OCI-LY3 (cell line): ENCODE results near the gene CLDN9.

ENCODE experiments used
- H2AFZ ChIP-seq: fragments of 200-600, 300-600 bp; shearing (Covaris generic); 2 replicates; pipeline ENCODE4 v1.6.0; 2014; ENCODE audit warnings: antibody characterized with exemption, low read depth, low read length
- H3K27ac ChIP-seq: fragments of 200-600, 300-600 bp; sonication (generic); 2 replicates; pipeline ENCODE4 v1.5.1; 2014; ENCODE audit warnings: mild to moderate bottlenecking, low read length, moderate library complexity, mixed read lengths
- H3K27me3 ChIP-seq: fragments of 200-600, 300-600 bp; sonication (generic); 2 replicates; pipeline ENCODE4 v1.6.1; 2014; ENCODE audit warnings: low read depth, low read length, mixed read lengths
- H3K36me3 ChIP-seq: fragments of 200-600, 300-600 bp; sonication (generic); replicated peaks from 2 replicates; pipeline ENCODE3; 2014; ENCODE audit warnings: low read depth, low read length, mixed read lengths
- H3K4me1 ChIP-seq: fragments of 300-600, 200-600 bp; sonication (generic); 2 replicates; pipeline ENCODE4 v1.6.1; 2014; ENCODE audit warnings: low read length, mixed read lengths
- H3K4me2 ChIP-seq: fragments of 200-600, 300-600 bp; sonication (generic); 2 replicates; pipeline ENCODE4 v1.6.1; 2014; ENCODE audit warnings: low read length, mixed read lengths
- H3K4me3 ChIP-seq: fragments of 300-600, 200-600 bp; sonication (generic); 2 replicates; pipeline ENCODE4 v1.5.1; 2014; ENCODE audit warnings: antibody characterized with exemption, mild to moderate bottlenecking, low read length, moderate library complexity
- H3K79me2 ChIP-seq: fragments of 300-600, 200-600 bp; shearing (Covaris generic); 2 replicates; pipeline ENCODE4 v1.6.1; 2014; ENCODE audit warnings: mild to moderate bottlenecking, low read length, mixed read lengths
- H3K9ac ChIP-seq: fragments of 300-600, 200-600 bp; shearing (Covaris generic); 2 replicates; pipeline ENCODE4 v1.6.0; 2014; ENCODE audit warnings: mild to moderate bottlenecking, low read length, moderate library complexity
- H3K9me3 ChIP-seq: fragments of 200-600, 300-600 bp; shearing (Covaris generic); 2 replicates; pipeline ENCODE4 v1.6.1; 2014; ENCODE audit warnings: low read length, mixed read lengths; ENCODE audit not compliant: insufficient read depth
- H4K20me1 ChIP-seq: fragments of 200-600, 300-600 bp; sonication (generic); 2 replicates; pipeline ENCODE4 v1.6.1; 2016; ENCODE audit warnings: low read length, mixed read lengths; ENCODE audit not compliant: insufficient read depth
- EZH2phosphoT487 ChIP-seq: fragments of 200-600 bp; shearing (Covaris generic); IDR thresholded peaks from 2 replicates; pipeline ENCODE4 v1.6.1; 2018; ENCODE audit warnings: antibody characterized with exemption, mixed run types, low read depth
- TF ChIP-seq, protein P1 (sequence below): fragments of 200-600, 300-600 bp; sonication (generic); IDR thresholded peaks from 2 replicates; pipeline ENCODE4 v1.5.1; 2014; ENCODE audit warnings: antibody characterized with exemption, low read length, low read depth

The CLDN9 gene

GRCh38 chr16:3025032-3026002, 12.6 kb downstream of the CLDN9 start:
- no peaks in the 10 kb centered on the region for H3K9me3 ChIP-seq
- peaks cover 28% of the 10 kb centered on the region for H3K4me1 ChIP-seq
- no peak overlapping the region for H3K9ac ChIP-seq
- no peaks in the 10 kb centered on the region for H3K27me3 ChIP-seq
- no peak overlapping the region for H2AFZ ChIP-seq
- H3K27ac ChIP-seq: no peak overlapping the region
- H4K20me1 ChIP-seq: no peaks in the 10 kb centered on the region
- H3K79me2 ChIP-seq: no peaks in the 10 kb centered on the region
- H3K4me3 ChIP-seq: no peak overlapping the region
- no peak for TF ChIP-seq EZH2phosphoT487
- TF ChIP-seq, protein P1, sequence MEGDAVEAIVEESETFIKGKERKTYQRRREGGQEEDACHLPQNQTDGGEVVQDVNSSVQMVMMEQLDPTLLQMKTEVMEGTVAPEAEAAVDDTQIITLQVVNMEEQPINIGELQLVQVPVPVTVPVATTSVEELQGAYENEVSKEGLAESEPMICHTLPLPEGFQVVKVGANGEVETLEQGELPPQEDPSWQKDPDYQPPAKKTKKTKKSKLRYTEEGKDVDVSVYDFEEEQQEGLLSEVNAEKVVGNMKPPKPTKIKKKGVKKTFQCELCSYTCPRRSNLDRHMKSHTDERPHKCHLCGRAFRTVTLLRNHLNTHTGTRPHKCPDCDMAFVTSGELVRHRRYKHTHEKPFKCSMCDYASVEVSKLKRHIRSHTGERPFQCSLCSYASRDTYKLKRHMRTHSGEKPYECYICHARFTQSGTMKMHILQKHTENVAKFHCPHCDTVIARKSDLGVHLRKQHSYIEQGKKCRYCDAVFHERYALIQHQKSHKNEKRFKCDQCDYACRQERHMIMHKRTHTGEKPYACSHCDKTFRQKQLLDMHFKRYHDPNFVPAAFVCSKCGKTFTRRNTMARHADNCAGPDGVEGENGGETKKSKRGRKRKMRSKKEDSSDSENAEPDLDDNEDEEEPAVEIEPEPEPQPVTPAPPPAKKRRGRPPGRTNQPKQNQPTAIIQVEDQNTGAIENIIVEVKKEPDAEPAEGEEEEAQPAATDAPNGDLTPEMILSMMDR: no peak
- H3K36me3 ChIP-seq: peaks cover 9% of the 10 kb centered on the region
- H3K4me2 ChIP-seq: no peak overlapping the region

DNA sequence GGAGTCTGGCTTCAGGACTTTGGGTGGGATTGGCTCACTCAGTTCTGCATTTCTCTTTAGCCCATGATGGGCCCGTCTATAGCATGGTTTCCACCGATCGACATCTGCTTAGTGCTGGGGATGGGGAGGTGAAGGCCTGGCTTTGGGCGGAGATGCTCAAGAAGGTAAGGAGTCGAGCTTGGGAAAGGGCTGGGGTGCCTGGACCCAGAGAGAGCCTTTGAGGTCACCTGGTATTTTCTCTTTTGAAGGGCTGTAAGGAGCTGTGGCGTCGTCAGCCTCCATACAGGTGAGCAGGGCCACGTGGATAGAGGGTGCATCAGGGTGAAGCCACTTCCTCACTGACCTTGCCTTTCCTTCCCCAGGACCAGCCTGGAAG, 13.3 kb downstream of the CLDN9 start:
- Histone ChIP-seq H3K4me2 (no peak overlapping the region), H3K4me3 (no peak overlapping the region), H3K4me1 (peaks cover 22% of the 10 kb centered on the region; the same call in 1 of the 2 replicates), H2AFZ (no peak overlapping the region), H3K36me3 (peaks cover 9% of the 10 kb centered on the region), H3K27me3 (no peaks in the 10 kb centered on the region), H3K27ac (no peak overlapping the region), H3K9me3 (no peaks in the 10 kb centered on the region), H4K20me1 (no peaks in the 10 kb centered on the region), H3K9ac (no peak overlapping the region), H3K79me2 (no peaks in the 10 kb centered on the region)
- TF ChIP-seq, protein P1: no peak
- TF ChIP-seq EZH2phosphoT487: no peak

DNA sequence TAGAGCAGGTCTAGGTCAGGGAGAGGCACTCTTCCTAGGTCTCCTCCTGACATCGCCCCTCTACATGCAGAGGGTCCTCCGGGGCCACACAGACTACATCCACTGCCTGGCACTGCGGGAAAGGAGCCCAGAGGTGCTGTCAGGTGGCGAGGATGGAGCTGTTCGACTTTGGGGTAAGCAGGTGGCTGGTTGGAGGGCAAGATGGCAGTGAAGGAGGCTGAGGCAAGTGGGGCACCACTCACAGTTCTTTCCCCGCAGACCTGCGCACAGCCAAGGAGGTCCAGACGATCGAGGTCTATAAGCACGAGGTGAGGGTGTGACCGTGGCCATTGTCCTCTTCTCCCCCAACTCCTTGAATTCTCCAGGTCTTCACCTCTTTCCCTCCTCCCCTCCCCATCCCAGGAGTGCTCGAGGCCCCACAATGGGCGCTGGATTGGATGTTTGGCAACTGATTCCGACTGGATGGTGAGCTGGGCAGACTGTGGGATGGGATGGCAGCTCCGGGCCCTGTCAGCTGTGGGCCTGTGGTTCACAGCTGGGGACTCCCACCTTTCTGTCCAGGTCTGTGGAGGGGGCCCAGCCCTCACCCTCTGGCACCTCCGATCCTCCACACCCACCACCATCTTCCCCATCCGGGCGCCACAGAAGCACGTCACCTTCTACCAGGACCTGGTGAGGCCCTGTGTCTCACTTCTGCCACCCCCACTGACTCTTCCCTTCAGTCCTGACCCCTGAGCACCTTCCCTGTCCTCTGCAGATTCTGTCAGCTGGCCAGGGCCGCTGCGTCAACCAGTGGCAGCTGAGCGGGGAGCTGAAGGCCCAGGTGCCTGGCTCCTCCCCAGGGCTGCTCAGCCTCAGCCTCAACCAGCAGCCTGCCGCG, 14.1 kb downstream of the CLDN9 start:
- H3K9ac ChIP-seq: no peak overlapping the region
- H3K27me3 ChIP-seq: no peaks in the 10 kb centered on the region
- no peak overlapping the region for H2AFZ ChIP-seq
- H3K4me1 ChIP-seq: peaks cover 17% of the 10 kb centered on the region; the same call in 1 of the 2 replicates
- no peak overlapping the region for H3K27ac ChIP-seq
- no peak for TF ChIP-seq EZH2phosphoT487
- TF ChIP-seq, protein P1: no peak
- H3K4me2 ChIP-seq: no peak overlapping the region
- no peak overlapping the region for H3K4me3 ChIP-seq
- no peaks in the 10 kb centered on the region for H3K9me3 ChIP-seq
- peaks cover 9% of the 10 kb centered on the region for H3K36me3 ChIP-seq
- no peaks in the 10 kb centered on the region for H4K20me1 ChIP-seq
- H3K79me2 ChIP-seq: no peaks in the 10 kb centered on the region

DNA sequence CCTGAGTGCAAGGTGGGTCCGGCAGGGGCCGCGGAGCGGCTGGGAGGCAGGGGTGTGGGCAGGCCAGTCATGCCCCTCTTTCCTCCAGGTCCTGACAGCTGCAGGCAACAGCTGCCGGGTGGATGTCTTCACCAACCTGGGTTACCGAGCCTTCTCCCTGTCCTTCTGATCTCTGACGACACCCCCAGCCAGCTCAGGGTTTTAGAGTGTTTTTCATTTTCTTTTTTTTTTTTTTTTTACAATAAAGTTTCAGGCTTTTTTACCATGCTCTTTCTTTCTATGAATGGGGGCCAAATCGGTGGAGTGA, 14.7 kb downstream of the CLDN9 start:
- H3K9ac ChIP-seq: no peak overlapping the region
- no peak overlapping the region for H3K4me2 ChIP-seq

More for the DNA sequence above, 14.7 kb downstream of the CLDN9 start:
- no peaks in the 10 kb centered on the region for H3K9me3 ChIP-seq
- TF ChIP-seq, protein P1: no peak
- TF ChIP-seq EZH2phosphoT487: no peak
- H3K27me3 ChIP-seq: no peaks in the 10 kb centered on the region
- H3K79me2 ChIP-seq: no peaks in the 10 kb centered on the region
- peaks cover 9% of the 10 kb centered on the region for H3K36me3 ChIP-seq
- H3K27ac ChIP-seq: no peak overlapping the region
- H2AFZ ChIP-seq: no peak overlapping the region
- H4K20me1 ChIP-seq: no peaks in the 10 kb centered on the region
- H3K4me3 ChIP-seq: no peak overlapping the region
- H3K4me1 ChIP-seq: peaks cover 17% of the 10 kb centered on the region
